NCI-H1694 treated with DMSO at 0.1 percent for 48 hours (cell line): ENCODE measurements around the gene TEX26.

Source experiments
- DNase-seq: peaks from one replicate; lab custom pipeline; 2025; lab: John Stamatoyannopoulos, UW

The TEX26 gene

DNA sequence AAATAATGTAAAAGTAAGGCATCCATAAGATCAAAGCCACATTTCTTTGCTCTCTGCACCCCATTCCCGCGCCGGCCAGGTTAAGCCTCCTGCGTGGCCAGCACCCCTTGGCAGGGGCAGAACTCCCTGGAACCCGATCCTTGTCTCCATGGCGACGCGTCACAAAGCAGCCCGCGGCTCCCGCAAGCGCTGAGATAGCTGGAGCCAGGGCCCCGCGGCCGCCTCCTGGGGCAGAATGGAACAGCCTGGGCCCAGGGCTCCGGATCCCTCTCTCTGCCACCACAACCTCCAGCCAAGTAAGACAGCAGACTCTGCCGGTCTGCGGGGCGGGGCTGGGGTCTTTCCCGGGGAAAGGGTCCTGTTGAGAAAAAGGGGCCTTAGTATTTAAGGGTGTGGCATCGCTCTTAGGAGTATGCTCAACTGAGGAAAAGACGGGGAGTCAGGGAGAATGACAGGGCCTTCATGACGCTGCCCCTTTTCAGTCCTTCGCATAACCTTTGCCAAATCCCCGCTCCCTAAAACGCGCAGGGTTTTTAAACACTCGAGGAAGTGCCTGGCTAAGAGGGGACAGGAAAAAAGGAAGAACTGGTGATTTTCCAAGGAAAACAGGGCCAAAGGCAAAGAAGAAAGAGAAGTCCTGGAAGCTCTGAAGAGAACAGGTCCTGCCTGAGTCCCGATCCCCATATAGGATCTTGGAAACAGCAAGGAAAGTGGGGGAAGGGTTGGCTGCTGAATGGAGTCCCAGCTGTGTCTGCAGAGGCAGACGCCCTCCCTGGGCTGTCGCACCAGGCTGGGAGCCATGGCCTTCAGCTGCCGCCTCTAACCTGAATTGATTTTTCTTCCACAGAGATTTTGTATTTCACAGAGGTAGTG, at the start of gene TEX26:
TSS of gene TEX26 (plus strand) at position 176 of the 873 bp plus-strand sequence. CDS start at position 236, 60 bp downstream.
- DNase-seq, result no peak

DNA sequence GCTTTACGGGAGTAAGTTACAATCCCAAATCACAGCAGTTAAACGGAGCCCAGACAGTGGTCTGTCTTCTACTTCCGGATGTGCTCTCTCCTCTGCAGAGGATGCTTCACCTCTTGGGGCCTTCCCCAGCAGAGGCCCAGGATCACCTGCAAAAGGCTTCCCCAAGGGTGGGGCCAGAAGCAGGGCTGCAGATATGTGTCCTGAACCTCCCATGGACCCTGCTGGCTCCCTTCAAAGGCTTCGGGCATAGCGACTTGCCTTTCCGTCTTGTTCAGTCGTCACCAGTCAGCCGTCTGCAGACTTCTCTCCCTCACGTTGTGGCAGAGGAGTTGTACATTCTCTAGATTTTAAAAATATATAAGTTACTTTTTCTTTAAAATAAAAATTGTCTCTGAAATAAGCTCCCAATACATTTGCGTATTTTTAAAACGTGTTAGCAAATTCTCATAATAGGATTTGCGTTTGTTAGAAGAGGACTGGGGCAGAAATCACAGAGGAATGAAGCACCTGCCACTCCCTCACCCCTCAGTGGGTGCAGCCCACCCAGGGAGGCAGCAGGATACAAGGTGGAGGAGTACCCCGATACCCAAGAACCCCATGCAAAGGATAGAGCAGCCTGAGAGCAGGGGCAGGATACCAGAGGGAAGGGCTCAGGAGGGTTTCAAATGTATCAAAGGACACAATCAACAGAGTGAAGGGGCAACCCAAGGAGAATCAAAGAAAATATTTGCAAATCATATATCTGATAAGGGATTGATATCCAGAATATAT, 49.3 kb upstream of the TEX26 start:
- DNase-seq, result no peak

DNA sequence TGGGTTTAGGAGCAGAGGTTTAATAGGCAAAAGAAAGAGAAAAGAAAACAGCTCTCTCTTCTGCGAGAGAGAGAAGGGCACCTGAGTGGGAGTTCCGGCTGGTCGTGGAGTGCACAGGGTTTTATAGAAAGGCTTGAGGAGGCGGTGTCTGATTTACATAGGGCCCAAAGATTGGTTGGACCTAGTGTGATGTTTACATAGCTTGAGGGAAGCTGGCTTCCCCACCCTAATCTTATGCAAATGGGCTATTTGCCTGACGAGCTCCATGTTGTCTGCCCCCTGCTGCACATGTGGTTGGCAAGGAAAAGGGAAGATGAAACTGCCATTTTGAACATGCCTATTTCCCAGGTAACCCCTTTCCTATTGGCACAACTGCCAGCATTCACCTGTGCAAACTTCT, 47.9 kb upstream of the TEX26 start:
- DNase-seq, result no peak

DNA sequence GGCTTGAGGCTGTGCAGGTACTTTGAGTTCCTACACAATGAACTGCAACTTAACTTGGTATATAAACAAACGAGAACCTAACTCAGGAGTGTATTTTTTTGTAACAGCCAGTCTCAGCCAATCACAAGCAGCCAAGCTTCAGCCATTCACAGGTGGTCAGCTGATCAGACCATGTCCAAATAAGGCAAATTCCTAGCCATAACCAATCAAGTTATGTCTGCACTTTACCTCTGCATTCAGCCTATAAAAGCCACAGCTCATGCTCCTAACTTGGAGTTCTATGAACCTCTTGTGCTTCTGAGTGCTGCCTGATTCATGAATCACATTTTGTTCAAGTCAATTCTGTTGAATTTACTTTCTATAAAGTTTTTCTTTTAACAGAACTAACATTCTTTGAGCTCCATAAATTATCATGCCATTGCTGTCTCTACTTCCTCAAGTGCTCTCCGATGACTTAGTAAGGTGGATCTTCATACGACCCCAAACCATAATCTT, 43.2 kb upstream of the TEX26 start:
- DNase-seq, result no peak

DNA sequence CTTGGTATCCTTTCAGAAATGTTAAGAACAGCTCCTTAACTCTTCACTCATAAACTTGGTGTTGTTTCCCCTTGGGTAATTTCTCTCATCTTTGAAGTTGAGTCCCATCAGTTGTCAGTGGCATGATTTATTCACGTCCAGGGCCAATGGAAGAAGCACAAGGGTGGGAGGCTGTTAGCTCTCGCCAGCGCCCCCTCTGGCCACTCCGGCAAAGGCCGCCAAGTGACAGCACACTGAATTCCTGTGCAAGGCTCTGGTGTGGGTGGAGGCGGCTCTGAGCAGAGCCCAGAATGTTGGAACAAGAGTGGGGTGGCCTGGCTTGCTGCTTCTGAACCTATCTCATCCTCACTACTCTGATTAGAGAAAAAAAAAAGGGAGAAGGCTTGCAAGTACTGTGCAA, 39.5 kb upstream of the TEX26 start:
- DNase-seq, result no peak

DNA sequence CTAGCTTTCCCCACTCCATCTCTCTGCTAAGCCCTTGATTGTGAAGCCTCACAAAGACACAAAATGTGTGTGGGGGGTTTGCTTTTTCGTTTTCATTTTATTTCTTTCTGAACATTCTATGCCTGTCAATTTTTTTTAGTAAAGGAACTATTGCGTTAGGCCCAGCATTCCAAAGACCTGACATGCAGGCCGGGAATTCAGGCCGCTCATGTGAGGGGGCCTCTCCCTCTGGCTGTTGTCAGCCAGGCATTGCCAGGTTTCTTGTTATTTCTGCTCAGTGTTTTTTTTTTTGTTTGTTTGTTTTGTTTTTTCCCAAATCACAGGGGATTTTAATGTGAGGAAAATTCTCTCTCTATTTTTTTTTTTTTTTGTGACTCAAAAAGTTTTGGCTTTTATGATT, 36.7 kb upstream of the TEX26 start:
- DNase-seq, result no peak

DNA sequence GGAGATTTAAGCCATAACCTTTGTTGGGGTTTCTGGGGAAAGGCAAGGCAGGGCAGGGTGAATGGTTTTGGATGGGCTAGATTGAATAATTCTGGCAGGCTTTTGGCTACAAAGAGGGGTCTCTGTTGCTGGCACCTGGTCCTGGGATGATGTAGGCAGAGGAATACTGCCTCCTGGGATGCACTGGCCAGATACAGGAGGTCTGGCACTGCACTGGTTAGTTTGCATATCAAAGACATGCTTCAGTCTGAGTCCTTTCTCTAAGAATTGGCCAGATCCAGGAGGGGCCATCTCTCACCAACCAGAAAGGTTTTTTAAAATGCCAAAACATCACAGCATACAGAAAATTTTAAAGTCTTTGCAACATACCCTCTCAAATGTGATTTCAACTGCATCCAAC, 34.4 kb upstream of the TEX26 start:
- no peak for DNase-seq

DNA sequence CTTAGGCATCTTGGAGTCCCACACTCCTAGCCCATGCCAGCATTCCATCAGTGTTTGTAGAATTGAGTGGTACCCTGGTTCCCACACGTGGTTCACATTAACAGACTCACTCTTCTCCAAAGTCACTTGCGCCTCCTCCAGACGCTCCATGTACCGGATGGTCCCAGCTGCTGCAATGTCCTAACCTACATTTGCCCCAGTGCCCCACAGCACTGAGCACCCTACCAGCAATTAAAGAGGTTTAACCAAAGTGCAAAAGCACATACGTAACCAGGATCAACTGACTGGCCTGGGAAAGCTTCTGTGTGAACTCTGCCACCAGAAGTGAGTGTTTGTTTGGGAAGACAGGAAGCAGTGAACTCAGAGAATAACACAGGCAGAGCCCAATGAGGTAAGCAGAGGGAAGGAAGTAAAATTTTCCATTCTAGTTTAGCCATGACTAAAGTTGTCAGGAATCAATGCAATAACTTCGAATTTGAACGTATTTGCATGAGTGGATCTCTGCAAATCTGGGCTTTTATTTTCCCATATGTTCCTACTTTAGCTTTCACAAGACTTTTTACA, 33.7 kb upstream of the TEX26 start:
- no peak for DNase-seq

DNA sequence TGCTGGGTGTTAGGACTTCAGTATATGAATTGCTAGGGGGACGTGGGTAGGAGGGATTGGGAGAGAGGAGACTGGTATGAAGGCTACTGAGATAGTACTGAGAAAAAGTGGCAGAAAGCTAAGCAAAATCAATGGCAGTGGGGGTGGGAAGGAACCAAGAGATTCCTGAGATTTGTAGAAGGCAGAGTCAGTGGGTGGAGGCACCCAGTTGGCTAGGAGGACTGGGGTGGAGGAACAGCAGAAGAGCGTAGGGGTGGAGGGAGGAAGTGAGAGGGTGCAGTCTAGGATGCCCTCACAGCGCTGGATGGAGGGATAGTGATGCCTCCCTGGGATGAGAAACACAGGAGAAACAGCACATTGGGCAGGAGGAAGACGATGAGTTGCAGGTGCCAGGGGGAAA, 32.0 kb upstream of the TEX26 start:
- no peak for DNase-seq

DNA sequence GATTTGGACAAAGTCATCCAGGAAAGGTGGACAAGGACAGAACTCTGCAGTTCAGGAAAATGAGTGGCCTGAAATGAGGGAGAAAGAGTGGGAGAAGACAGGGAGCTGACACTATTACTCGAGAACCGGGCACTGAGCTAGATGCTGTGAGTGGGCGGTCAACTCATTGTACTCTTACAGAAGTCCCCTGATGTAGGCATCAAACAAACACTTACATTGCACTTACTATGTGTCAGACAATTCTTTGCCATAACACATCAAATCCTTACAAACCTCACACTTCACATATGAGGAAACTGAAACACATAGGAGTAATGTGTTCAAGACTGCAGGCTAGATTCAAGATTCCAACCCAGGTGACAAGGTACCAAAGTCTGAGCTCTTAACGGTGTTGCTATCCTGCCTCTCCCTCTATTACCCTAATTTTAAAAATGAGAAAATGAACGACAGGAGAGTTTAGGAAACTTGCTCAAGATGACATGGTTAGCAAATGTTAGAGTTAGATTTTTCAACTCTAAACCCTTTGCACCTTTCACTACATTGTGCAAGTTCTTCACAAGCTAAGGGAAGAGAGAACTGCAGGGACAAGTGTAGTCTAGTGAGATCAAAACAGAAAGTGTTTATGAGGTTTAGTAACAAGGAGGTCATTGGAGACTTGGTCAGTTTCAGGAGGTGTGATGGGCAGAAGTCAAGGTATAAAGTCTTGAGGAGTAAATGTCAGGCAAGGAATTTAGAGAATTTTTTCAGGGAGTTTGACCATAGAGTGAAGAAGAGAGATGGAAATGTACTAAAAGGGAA, 31.3 kb upstream of the TEX26 start:
- DNase-seq, result no peak

DNA sequence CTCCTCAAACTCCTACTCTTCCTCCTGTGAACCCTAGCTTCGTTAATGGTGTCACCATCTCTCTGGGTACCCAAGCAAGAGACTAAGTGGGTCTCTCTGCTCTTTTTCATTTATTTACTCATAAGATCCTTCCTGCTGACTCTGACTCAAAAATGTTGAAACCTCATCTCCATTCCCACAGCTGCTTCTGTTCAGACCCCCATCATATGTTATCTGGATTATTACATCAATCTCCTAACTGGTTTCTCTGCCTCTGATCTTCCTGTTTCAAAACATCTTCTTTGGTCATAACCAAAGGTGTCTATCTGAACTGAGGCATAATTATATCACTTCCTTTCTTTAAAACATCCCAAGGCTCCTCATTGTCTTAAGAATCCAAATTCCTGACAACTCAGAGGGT, 28.4 kb upstream of the TEX26 start:
- DNase-seq, result no peak

DNA sequence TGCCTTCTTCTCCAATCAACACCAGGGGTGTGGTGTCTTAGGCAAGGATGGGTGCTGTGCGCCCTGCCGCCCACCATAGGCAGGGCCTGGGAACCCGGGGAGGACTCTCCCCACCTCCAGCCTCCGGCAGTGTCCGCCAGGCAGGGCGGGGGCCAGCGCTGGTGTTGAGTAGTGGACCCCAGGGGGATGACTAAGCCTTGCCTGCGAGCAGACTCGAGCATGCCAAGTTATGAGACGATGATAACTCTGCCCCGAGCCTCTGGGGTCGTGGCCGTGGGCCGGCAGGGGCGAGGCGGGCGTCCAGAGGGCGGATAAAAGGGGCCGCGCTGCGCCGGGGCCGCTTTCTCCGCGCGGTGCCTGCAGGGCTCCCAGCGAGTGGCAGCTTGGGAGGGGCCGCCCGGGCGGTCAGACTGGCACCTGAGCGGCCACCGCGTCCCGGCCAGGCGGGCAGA, 26.5 kb upstream of the TEX26 start, which contains the start of gene MEDAG:
TSS of gene MEDAG (plus strand) at position 340 of the 452 bp plus-strand sequence. CDS start 245 bp downstream, outside the sequence.
- no peak for DNase-seq

DNA sequence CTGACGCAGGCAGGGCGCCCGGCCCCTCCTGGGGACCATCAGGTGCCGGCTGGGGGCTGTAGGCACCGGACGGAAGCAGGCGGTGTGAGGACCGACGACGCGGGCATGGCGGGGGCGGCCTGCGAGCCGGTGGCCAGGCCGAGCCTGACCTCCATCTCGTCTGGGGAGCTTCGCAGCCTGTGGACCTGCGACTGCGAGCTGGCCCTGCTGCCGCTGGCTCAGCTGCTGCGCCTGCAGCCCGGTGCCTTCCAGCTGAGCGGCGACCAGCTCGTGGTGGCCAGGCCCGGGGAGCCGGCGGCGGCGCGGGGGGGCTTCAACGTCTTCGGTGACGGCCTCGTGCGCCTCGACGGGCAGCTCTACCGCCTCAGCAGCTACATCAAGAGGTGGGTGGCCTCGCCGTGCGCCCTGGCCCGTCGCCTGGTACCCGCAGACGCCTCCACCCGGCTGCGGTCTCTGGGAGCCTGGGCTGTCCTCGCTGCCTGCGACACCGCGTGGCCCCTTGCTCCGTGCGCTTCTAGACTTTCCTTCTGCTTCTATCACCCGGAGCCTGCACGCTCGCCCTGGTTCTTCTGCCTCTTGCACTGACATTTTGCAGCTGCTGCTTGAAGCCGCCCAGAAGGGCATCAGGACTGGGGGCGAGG, 25.9 kb upstream of the TEX26 start:
- no peak for DNase-seq

DNA sequence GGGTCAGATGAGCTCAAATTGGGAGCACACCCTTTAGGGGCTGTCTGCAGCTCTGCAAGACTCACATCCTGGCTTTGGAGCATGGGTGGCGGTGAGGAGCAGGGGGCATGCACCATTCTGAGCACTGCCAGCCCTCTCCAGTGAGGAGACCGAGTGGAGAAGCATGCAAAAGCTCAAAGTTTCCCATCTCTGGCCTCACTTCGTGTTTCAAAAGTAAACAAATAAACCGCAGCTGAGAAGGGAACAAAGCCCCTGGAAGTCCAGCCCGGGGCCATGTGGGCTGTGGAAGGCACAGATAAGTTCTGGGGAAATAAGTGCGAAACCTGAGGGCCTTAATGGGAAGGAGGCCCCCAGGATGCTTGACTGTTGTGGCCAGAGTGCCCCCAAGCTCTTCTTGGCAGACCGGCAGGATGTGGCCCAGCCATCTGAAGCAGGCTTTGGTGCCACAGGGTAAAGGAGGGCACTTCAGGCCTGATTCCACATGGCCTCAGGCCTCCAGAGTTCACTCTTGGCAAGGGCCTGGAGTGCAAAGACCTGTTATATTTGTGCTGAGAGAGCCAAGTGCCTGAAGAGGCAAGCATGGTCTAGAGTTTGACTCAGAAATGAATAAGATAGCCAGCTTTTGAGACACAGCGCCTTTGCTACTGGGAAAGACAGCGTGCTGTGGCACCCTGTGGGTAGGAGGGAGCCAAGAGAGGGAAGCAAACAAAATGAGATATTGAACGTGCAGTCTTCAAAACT, 25.2 kb upstream of the TEX26 start:
- DNase-seq, result no peak

DNA sequence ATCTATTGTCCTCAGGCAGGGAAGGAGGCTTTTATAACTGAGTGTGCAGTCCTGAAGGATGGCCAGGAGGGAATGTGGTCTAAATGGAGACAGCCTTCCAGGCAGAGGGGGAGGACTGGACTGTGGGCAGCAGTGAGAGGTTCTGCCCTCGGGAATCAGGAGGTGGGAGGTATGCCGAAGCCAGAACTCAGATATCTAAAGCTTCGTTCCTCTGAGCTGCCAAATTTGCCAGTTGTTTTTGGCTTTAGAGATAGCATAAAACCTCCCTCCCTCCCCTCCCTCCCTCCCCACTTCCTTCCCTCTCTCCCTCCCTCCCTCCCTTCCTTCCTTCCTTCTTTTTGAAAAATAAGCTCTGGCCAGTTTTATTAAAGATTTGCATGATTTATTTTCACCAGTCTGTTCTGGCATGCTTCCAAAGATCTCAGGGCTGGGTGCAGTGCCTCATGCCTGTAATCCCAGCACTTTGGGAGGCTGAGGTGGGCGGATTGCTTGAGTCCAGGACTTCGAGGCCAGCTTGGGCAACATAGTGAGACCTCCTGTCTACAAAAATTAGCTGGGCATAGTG, 24.0 kb upstream of the TEX26 start:
- no peak for DNase-seq

DNA sequence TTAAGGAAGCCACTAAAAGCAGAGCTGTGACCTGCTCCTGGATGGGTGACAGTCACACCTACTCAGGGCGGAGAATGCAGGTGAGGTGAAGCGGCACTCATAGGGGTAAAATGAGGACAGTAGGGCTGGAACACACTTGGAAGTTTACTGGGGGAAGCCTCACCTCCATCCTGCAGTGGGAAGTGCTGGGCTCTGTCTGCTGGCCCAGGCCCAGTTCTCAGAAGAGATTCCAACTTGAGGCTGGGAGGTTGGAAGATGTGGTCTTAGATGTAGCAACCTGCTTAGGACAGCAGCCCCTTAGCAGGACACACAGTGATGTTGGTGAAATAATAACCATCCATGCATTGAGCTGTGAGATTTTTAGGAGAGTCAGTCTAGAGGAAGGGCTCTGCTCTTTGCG, 21.8 kb upstream of the TEX26 start:
- no peak for DNase-seq

DNA sequence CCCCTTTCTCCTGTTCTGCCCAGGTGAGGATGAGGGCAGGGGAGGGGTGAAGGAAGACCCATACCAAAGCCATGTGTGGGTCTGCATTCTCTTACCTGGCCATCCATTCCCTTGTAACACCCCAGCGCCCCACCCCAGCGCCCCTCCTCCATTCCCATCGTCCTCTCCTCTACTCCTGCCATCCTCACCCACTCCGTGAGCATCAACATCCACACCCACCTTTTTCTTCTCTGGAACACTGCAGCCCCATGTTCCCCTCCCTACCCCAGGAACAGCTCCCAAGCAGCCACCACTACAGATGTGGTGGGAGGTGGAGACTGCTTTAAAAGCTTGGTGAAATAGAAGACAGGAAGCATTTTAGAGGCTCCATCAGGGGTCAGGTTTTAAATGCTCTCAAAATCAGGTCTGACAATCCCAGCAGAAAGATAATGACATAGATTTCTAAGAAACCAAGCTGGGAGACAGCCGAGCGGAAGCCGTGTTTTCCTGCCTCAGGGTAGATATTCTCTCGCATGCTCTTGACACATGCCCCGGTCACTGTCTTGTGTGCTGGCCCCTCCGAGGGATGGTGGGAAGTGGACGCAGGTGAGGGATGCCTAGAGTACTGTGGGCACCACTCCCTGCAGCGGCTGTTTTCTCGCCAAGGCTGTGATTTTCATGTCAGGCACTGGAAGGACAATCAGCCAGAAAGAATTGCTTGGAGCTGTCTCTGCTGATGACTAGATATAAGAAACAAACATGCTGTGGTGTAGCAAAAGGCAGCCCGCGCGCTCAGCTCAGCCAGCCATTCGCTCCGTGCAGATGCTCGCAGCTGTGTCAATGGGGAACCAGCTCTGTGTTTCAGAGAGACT, 16.5 kb upstream of the TEX26 start:
- DNase-seq, result no peak

DNA sequence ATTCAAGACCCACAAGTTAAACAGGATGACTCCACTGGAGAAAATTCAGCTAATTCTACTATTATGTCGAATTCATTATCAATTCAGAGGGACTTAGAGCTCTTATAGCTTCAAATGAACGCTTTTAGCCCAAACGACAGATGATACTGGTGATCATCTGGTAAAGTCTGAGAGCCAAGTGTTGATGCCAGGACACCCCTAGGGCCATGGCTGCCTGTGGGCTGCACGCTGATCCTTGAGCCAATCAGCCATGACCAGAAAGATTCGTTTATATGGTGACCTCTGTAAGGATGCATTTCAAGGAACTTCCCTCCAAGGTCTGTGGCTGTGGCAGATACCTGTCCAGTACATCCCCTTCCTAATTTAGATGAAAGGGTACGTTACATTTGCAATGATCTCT, 15.5 kb upstream of the TEX26 start:
- DNase-seq, result no peak
